GM19043 (cell line): ENCODE data around the gene OR4D10.

Source experiments
- ATAC-seq: cut with Tn5 transposase; IDR thresholded peaks from one replicate; pipeline ENCODE4 v1.9.1; 2021; ENCODE audit warnings: low read depth; ENCODE audit not compliant: unreplicated experiment

OR4D10 gene

DNA sequence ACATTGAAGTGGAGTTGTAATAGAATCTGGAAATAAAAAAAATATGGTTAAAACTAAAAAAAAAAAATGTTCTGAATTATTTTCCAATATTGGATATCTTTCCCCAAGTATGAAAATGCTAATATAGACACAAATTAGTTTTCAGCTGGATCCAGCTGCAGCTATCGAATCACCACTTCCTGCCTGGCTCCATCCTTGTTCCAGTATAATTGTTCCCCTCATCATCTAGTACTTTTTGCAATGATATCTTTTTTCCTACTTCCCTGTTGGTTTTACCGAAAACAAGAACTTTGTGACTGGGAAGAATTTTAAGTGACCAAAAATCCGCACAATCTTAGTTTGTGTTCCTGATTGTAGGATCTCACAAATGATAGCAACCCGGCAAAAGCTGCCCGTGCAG, 47.6 kb downstream of the OR4D10 start:
- ATAC-seq = no peak

DNA sequence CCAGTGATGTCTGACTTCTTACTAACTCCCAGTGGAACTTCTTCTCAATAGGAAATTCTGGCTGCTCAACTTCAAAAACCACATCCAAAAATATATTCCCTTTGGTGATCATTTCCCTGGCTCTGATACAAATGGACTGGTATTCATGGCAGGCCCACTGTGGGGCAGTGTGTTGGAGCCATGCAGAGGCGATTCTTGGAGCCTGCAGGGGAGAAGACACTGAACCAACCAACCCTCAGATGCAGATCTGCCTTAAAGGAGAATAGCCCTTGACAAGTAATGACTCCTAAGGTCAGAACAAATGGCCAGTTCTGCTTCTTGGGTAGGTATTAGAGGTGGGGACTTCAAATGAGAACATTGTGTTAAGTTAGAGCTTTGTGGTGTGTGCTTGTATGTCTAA, 50.4 kb downstream of the OR4D10 start:
- ATAC-seq = no peak

DNA sequence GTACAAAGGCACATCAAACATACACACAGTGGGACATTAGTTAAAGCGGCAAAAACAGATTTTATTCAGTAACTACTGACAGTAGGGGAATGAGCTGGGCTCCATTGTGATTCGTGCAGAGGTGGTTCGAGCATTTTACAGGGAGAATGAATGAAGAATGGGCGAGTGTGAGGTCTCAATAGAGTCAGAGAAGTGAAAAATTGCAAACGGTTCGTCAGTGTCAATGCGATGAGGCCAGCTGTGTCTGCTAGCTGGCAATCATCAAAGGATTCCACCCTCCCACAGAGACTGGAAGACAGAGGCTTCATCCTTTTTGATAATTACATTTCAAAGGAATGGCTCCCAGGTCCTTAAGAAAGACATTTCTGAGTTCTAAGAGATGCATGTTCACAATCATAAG, 55.6 kb downstream of the OR4D10 start:
- ATAC-seq = no peak
